Tibial nerve (tissue), 4 donors: ENCODE measurements around the gene RPS5. TPM values are rescaled to one million over a fixed set of nuclear protein-coding genes. Genes with fewer than 3 reads are reported as not detected.
A peak's percentile ranks its signal among the peaks of the same experiment; 100 is the strongest.

Experiments
- DNase-seq, 2 donors: peaks; one replicate each; pipeline ENCODE4 v3.0.0-alpha.2; 2019; ENCODE audit warnings: low spot score in 2 of 2
- H3K27ac ChIP-seq, 4 donors: fragments of 200-600 bp; sonication (generic) in 3 of 4; one replicate each; pipeline ENCODE4 v1.5.1; 2017 to 2019; ENCODE audit warnings: mild to moderate bottlenecking in 1 of 4
- H3K27me3 ChIP-seq, 2 donors: fragments of 200-600 bp; sonication (generic) in 1 of 2; one replicate each; pipeline versions ENCODE4 v1.5.1 to v1.6.0; 2017 to 2019
- H3K36me3 ChIP-seq, 3 donors: fragments of 200-600 bp; sonication (generic); one replicate each; pipeline ENCODE4 v1.5.1; 2018 to 2019
- H3K4me1 ChIP-seq, 4 donors: fragments of 200-600 bp; sonication (generic) in 3 of 4; one replicate each; pipeline ENCODE4 v1.5.1; 2017 to 2019
- H3K4me3 ChIP-seq, 4 donors: fragments of 200-600 bp; sonication (generic) in 3 of 4; one replicate each; pipeline ENCODE4 v1.5.1; 2017 to 2019; ENCODE audit warnings: mild to moderate bottlenecking in 1 of 4, moderate library complexity in 1 of 4
- H3K9me3 ChIP-seq, 4 donors: fragments of 200-600 bp; sonication (generic) in 3 of 4; one replicate each; pipeline ENCODE4 v1.5.1; 2017 to 2019
- EP300 ChIP-seq, 2 donors: sonication (generic); formaldehyde crosslinking; IDR thresholded peaks; one replicate each; pipeline ENCODE4 v1.6.1; 2017; ENCODE audit warnings: antibody characterized with exemption in 2 of 2, mild to moderate bottlenecking in 1 of 2
- POLR2A ChIP-seq, 2 donors: fragments of 450-650 bp; IDR thresholded peaks; one replicate each; pipeline ENCODE4 v1.6.1; 2017; ENCODE audit warnings: antibody characterized with exemption in 2 of 2, mild to moderate bottlenecking in 2 of 2, moderate library complexity in 2 of 2
- WGBS, 2 donors: methylation state at CpG; one replicate each; pipeline ENCODE4 v1.1.5; 2018; 5-methylcytosine and 5-hydroxymethylcytosine counted together
- total RNA-seq, 4 donors: library from RNA; depleted of rRNA; stranded (reverse); fragments of >200 nt; gene quantifications; one replicate each; pipeline ENCODE4 v1.1.0, GENCODE V29; 2016
- TF ChIP-seq, protein P1 (sequence below), 5 experiments: fragments of 200-600 bp in 3 of 5; fragments of 450-650 bp in 2 of 5; sonication (generic) in 3 of 5; IDR thresholded peaks; one replicate each; pipeline ENCODE4 v1.5.1; 2016 to 2019; ENCODE audit warnings: antibody characterized with exemption in 5 of 5, mild to moderate bottlenecking in 3 of 5, moderate library complexity in 2 of 5

The RPS5 gene
- total RNA-seq, 4 donors from 2014 or later: 1,161 to 1,574 (median 1,263) TPM

DNA sequence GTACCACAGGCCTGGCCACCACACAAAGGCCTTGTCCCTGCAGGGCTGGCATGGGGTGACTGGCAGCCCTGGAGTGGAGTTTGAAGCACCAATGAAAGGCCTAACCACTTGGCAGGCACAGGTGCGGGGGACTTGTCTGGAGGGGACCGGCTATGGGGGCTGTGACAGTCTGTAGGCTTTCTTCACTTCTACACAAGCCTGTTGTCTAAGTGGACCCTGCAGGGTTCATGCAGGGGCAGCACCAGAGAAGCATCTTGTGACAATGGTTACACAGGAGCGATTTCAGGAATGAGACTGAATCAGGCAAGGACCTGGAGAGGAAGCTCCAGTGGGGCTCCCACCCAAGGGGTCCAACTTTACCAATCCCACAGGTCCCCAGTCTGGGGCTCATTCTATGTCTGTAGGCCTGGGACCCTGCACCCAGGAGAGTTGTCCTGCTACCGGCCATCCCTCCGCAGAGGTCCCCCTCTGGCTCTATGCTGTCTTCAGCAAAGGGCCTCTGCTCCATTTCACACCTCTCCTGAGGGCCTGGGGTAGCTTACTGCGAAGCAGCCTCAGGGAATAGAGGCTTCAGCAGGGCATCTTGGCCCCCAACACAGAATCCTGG is 4.0 kb upstream of the RPS5 start:
- no peaks in the 10 kb centered on the region for H3K9me3 ChIP-seq
- peaks cover 0 to 4% (median 0%) of the 10 kb centered on the region in 3 donors for H3K36me3 ChIP-seq
- H3K27me3 ChIP-seq: no peaks in the 10 kb centered on the region
- DNase-seq: no peak
- TF ChIP-seq EP300 (IDR thresholded peaks at IDR 0.05) (no peak), POLR2A (IDR thresholded peaks at IDR 0.05) (no peak)
- TF ChIP-seq, protein P1, sequence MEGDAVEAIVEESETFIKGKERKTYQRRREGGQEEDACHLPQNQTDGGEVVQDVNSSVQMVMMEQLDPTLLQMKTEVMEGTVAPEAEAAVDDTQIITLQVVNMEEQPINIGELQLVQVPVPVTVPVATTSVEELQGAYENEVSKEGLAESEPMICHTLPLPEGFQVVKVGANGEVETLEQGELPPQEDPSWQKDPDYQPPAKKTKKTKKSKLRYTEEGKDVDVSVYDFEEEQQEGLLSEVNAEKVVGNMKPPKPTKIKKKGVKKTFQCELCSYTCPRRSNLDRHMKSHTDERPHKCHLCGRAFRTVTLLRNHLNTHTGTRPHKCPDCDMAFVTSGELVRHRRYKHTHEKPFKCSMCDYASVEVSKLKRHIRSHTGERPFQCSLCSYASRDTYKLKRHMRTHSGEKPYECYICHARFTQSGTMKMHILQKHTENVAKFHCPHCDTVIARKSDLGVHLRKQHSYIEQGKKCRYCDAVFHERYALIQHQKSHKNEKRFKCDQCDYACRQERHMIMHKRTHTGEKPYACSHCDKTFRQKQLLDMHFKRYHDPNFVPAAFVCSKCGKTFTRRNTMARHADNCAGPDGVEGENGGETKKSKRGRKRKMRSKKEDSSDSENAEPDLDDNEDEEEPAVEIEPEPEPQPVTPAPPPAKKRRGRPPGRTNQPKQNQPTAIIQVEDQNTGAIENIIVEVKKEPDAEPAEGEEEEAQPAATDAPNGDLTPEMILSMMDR (IDR thresholded peaks at IDR 0.05): no peak
- no peak overlapping the region for H3K4me3 ChIP-seq
- no peak overlapping the region for H3K27ac ChIP-seq
- WGBS, 2 donors: 86 to 90% methylated on average over 6 of the region's 6 CpGs
- H3K4me1 ChIP-seq: peaks cover 0 to 55% (median 36%) of the 10 kb centered on the region in 4 donors

DNA sequence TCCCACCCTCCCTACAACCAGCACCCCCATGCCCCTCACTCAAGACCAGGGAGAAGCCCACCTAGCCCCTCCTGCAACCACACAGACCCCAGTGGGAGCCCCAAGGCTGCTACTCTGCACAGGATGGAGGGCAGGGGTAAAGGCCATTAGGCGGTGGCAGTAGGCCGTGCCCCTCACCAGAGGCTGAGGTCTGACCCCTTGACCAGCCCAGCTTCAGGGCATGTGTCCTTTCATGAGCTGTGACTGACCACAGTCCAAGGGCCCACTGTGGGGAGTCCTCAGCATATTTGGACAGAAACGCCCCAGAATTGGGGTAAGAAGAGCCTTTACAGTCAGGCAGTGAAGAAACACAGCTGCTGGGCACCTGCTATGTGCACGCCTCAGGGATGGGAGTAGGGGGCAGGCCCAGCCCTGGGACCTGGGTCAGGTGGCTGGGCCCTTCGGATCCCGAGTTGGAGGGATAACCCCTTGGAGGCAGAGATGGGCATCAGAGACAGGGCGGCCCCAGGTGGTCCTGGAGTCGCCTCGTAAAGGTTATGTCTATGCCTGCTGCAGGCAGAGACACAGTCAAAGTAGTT is 1.7 kb upstream of the RPS5 start:
- Histone ChIP-seq H3K4me3 (peak overlapping the region in 2 of 4 donors; percentile 76 to 96), H3K27ac (peak overlapping the region in 3 of 4 donors; percentile 93 to 99 (median 99)), H3K9me3 (no peaks in the 10 kb centered on the region), H3K4me1 (peaks cover 0 to 63% (median 29%) of the 10 kb centered on the region in 4 donors), H3K36me3 (peaks cover 0 to 25% (median 0%) of the 10 kb centered on the region in 3 donors), H3K27me3 (no peaks in the 10 kb centered on the region)
- TF ChIP-seq EP300 (IDR thresholded peaks at IDR 0.05) (no peak), POLR2A (IDR thresholded peaks at IDR 0.05) (no peak)
- DNase-seq: no peak
- WGBS, 2 donors: 70 to 76% methylated on average over 7 to 9 of the region's 9 CpGs

DNA sequence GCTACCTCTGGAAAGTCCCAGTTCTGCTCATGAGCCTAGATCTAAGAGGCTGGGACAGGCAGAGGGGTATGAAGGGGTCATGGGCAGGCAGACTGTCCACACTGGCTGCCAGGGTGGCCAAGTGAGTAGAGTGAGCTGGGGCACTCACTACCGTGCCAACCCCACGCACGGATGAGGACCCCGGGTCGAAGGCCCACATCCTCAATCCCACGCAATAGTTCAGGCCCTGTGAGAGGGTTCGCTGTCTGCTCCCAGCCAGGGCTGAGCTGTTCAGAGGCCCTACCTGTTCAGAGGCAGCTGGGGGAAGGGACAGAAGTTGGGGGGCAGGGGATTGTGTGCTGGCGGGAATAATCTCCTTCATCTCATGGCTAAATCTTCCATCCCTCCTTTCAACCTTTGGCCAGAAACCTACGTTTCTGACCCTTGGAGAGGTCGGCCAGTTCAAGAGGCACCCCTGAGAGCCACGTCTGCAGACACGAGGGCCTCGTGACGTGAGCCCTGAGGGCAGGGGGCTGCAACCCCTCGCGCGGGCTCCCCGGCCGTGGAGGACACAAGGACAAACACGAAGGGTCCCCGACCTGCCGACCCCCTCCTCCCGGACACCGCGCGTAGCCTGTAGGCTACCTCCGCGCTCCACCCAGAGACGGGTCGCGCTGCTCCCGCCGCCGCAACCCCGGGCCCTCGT is 1.0 kb upstream of the RPS5 start:
- TF ChIP-seq POLR2A (IDR thresholded peaks at IDR 0.05) (no peak), EP300 (IDR thresholded peaks at IDR 0.05) (no peak)
- TF ChIP-seq, protein P1 (IDR thresholded peaks at IDR 0.05): no peak
- Histone ChIP-seq H3K4me3 (peak overlapping the region; percentile 68 to 96 (median 82)), H3K27ac (peak overlapping the region; percentile 86 to 99 (median 96)), H3K9me3 (no peaks in the 10 kb centered on the region), H3K4me1 (peaks cover 0 to 69% (median 29%) of the 10 kb centered on the region in 4 donors), H3K36me3 (peaks cover 0 to 31% (median 0%) of the 10 kb centered on the region in 3 donors), H3K27me3 (no peaks in the 10 kb centered on the region)
- no peak for DNase-seq
- WGBS, 2 donors: 6 to 23% methylated on average over 12 to 36 of the region's 36 CpGs

DNA sequence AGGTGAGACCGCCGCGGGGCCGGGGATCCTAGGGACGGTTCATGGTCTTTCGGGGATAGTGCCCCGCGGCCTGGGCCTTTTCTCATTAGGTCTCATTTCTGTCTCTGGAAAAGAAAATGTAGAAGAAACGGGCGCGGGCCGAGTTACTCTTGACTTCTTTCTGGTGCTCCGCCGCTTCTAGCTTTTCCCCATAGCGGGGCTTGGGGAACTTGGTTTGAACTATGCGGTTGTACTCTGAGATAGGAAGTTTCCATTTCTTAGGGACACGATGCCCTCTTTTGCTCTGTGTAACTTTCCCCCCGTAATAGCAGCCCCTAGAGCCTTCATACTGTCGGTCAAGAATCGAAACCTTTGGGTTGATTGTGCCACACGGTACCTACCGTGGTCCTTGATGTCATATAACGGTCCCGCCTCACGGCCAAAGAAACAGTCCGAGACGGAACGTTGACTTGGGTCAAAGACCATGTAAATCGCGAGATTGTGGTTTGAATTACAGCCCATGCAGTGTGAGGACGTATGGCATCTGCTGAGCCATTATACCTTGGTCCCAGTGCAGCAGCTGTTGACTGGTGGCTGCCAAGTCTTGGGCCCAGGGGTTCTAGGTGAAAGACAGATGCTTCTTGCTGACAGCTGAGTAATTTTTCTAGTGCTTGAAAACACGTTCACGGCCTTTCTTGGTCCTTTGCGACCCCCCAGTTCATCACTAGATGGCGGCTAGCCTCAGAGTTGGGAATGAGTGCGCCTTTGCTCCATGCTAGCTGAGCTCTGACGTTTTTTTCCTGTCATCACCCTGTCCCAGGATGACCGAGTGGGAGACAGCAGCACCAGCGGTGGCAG is 487 bp downstream of the RPS5 start:
- H3K36me3 ChIP-seq: peaks cover 0 to 45% (median 0%) of the 10 kb centered on the region in 3 donors
- peak overlapping the region; percentile 86 to 99 (median 96) for H3K27ac ChIP-seq
- WGBS, 2 donors: 5 to 8% methylated on average over 37 to 39 of the region's 39 CpGs
- no peaks in the 10 kb centered on the region for H3K27me3 ChIP-seq
- no peaks in the 10 kb centered on the region for H3K9me3 ChIP-seq
- no peak for TF ChIP-seq EP300 (IDR thresholded peaks at IDR 0.05)
- no peak for TF ChIP-seq POLR2A (IDR thresholded peaks at IDR 0.05)
- TF ChIP-seq, protein P1 (IDR thresholded peaks at IDR 0.05): no peak
- peak overlapping the region; percentile 68 to 96 (median 82) for H3K4me3 ChIP-seq
- peaks cover 0 to 59% (median 22%) of the 10 kb centered on the region in 4 donors for H3K4me1 ChIP-seq
- DNase-seq: no peak

DNA sequence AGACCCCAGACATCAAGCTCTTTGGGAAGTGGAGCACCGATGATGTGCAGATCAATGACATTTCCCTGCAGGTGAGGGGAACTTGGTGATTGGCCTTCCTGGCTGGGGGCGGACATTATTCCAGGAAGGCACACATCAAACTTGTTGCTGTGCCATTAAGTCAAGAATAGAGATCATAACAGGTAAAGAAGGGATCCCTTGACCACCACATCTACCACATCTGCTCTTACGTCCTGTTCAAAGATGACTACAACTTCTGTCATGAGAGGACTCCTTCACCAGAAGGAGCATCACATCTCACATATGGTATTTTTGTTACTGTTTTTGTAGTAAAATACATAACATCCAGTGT is 1.1 kb downstream of the RPS5 start:
- peaks cover 0 to 54% (median 22%) of the 10 kb centered on the region in 4 donors for H3K4me1 ChIP-seq
- DNase-seq: no peak
- no peaks in the 10 kb centered on the region for H3K27me3 ChIP-seq
- H3K4me3 ChIP-seq: peak overlapping the region; percentile 68 to 96 (median 82)
- WGBS, 2 donors: 82 to 89% methylated on average over 3 of the region's 3 CpGs
- TF ChIP-seq EP300 (IDR thresholded peaks at IDR 0.05): no peak
- TF ChIP-seq, protein P1 (IDR thresholded peaks at IDR 0.05): no peak
- TF ChIP-seq POLR2A (IDR thresholded peaks at IDR 0.05): no peak
- peaks cover 0 to 51% (median 5%) of the 10 kb centered on the region in 3 donors for H3K36me3 ChIP-seq
- no peaks in the 10 kb centered on the region for H3K9me3 ChIP-seq
- H3K27ac ChIP-seq: no peak overlapping the region
